A673 (cell line): ENCODE data around the gene CHN1.

ENCODE experiments used
- CTCF ChIP-seq: fragments of 300-800, 200-600 bp; sonication (generic); conservative IDR thresholded peaks from 2 replicates; pipeline ENCODE4 v1.5.1; 2017; ENCODE audit warnings: low read depth, mild to moderate bottlenecking, antibody characterized with exemption, low read length, moderate library complexity, mixed read lengths
- EZH2 ChIP-seq: fragments of 200-600 bp; sonication (generic); IDR thresholded peaks from 2 replicates; pipeline ENCODE4 v1.6.1; 2017; ENCODE audit warnings: borderline replicate concordance, low read depth, mild to moderate bottlenecking, mixed read lengths, antibody characterized with exemption, low read length; ENCODE audit not compliant: poor library complexity, severe bottlenecking

GRCh38 chr2:174972924-174973323, 32.3 kb downstream of the CHN1 start:
- TF ChIP-seq CTCF, result no peak
- TF ChIP-seq EZH2, result no peak
